ENCODE measurements around the gene TMEM150C.
"Not testable (repeated sequence)": the region's sequence is repeated elsewhere in the genome, so short reads cannot be mapped to it uniquely, and the experiment has no call there.

Gene TMEM150C

GRCh38 chr4:82553020-82553419 is 8.8 kb downstream of the TMEM150C start:
- no peak for TF ChIP-seq CTCF (IDR thresholded peaks at IDR 0.05; ENCODE audit: low read depth, low read length)
- H3K4me3 ChIP-seq (ENCODE audit: low read depth, low read length): no peak overlapping the region
- no peak for DNase-seq
- no peaks in the 10 kb centered on the region for H3K36me3 ChIP-seq
- no peaks in the 10 kb centered on the region for H3K27me3 ChIP-seq (ENCODE audit: insufficient read depth, low read depth, severe bottlenecking)
- no peaks in the 10 kb centered on the region for H3K9me3 ChIP-seq (ENCODE audit: severe bottlenecking)
- no peak overlapping the region for H3K27ac ChIP-seq

- Histone ChIP-seq H3K27me3 (ENCODE audit: insufficient read depth, low read depth, severe bottlenecking) (no peaks in the 10 kb centered on the region), H3K27ac (no peak overlapping the region), H3K36me3 (no peaks in the 10 kb centered on the region), H3K4me3 (ENCODE audit: low read depth, low read length) (no peak overlapping the region), H3K9me3 (ENCODE audit: severe bottlenecking) (no peaks in the 10 kb centered on the region)
- TF ChIP-seq CTCF (IDR thresholded peaks at IDR 0.05; ENCODE audit: low read depth, low read length): no peak
- DNase-seq: no peak
Observed at GRCh38 chr4:82551734-82552133, 10.1 kb downstream of the TMEM150C start.

- not testable (repeated sequence) for H3K27ac ChIP-seq; DNase-seq; H3K9me3 ChIP-seq (ENCODE audit: severe bottlenecking); H3K36me3 ChIP-seq; H3K4me3 ChIP-seq (ENCODE audit: low read depth, low read length); H3K27me3 ChIP-seq (ENCODE audit: insufficient read depth, low read depth, severe bottlenecking)
Observed at GRCh38 chr4:82547850-82548249, 13.9 kb downstream of the TMEM150C start.

GRCh38 chr4:82543131-82543530 is 18.7 kb downstream of the TMEM150C start:
- no peak for TF ChIP-seq CTCF (IDR thresholded peaks at IDR 0.05; ENCODE audit: low read depth, low read length)
- no peaks in the 10 kb centered on the region for H3K36me3 ChIP-seq
- no peaks in the 10 kb centered on the region for H3K9me3 ChIP-seq (ENCODE audit: severe bottlenecking)
- H3K27ac ChIP-seq: no peak overlapping the region
- H3K27me3 ChIP-seq (ENCODE audit: insufficient read depth, low read depth, severe bottlenecking): no peaks in the 10 kb centered on the region
- no peak overlapping the region for H3K4me3 ChIP-seq (ENCODE audit: low read depth, low read length)
- DNase-seq: no peak

GRCh38 chr4:82542642-82543041 is 19.1 kb downstream of the TMEM150C start:
- Histone ChIP-seq H3K27ac (no peak overlapping the region), H3K9me3 (ENCODE audit: severe bottlenecking) (no peaks in the 10 kb centered on the region), H3K27me3 (ENCODE audit: insufficient read depth, low read depth, severe bottlenecking) (no peaks in the 10 kb centered on the region), H3K4me3 (ENCODE audit: low read depth, low read length) (no peak overlapping the region), H3K36me3 (no peaks in the 10 kb centered on the region)
- DNase-seq: no peak
- no peak for TF ChIP-seq CTCF (IDR thresholded peaks at IDR 0.05; ENCODE audit: low read depth, low read length)

- Histone ChIP-seq H3K9me3 (ENCODE audit: severe bottlenecking) (no peaks in the 10 kb centered on the region), H3K27ac (no peak overlapping the region), H3K36me3 (no peaks in the 10 kb centered on the region), H3K4me3 (ENCODE audit: low read depth, low read length) (no peak overlapping the region), H3K27me3 (ENCODE audit: insufficient read depth, low read depth, severe bottlenecking) (no peaks in the 10 kb centered on the region)
- TF ChIP-seq CTCF (IDR thresholded peaks at IDR 0.05; ENCODE audit: low read depth, low read length): no peak
- DNase-seq: no peak
Observed at GRCh38 chr4:82529322-82529721, 32.5 kb downstream of the TMEM150C start.

All from WERI-Rb-1 (cell line).